HG03139 (cell line): ENCODE data around the gene TPPP2.
"Not testable (repeated sequence)": the region's sequence is repeated elsewhere in the genome, so short reads cannot be mapped to it uniquely, and the experiment has no call there.

Source experiments
- ATAC-seq: cut with Tn5 transposase; IDR thresholded peaks from one replicate; pipeline ENCODE4 v1.9.1; 2021; ENCODE audit not compliant: unreplicated experiment

The TPPP2 gene

GRCh38 chr14:21029917-21030316, at the start of gene TPPP2:
TSS of gene TPPP2 (plus strand) at chr14:21030217. CDS start at chr14:21030582, 365 bp downstream.
- no peak for ATAC-seq

GRCh38 chr14:20980906-20981305, 49.1 kb upstream of the TPPP2 start:
- no peak for ATAC-seq

GRCh38 chr14:20982646-20983369, 47.2 kb upstream of the TPPP2 start:
- ATAC-seq, result no peak

- not testable (repeated sequence) for ATAC-seq
These were observed 44.4 kb upstream of the TPPP2 start for GRCh38 chr14:20985650-20986049.

- no peak for ATAC-seq
These were observed 43.2 kb upstream of the TPPP2 start for GRCh38 chr14:20986811-20987210.

GRCh38 chr14:20988717-20989470, 41.1 kb upstream of the TPPP2 start:
- ATAC-seq, result no peak

GRCh38 chr14:20989471-20989786, 40.6 kb upstream of the TPPP2 start:
- no peak for ATAC-seq

- peak; percentile 90 for ATAC-seq
These were observed 40.0 kb upstream of the TPPP2 start, which contains the start of gene METTL17 for GRCh38 chr14:20989787-20990600. TSS of gene METTL17 (plus strand) at chr14:20989980. CDS start at chr14:20990003, 23 bp downstream.

- ATAC-seq, result no peak
These were observed 33.5 kb upstream of the TPPP2 start for GRCh38 chr14:20996521-20996920.

- ATAC-seq, result no peak
These were observed 32.9 kb upstream of the TPPP2 start for GRCh38 chr14:20997115-20997514.

- no peak for ATAC-seq
These were observed 32.5 kb upstream of the TPPP2 start for GRCh38 chr14:20997564-20997963.

GRCh38 chr14:20998139-20998538, 31.9 kb upstream of the TPPP2 start:
- no peak for ATAC-seq

GRCh38 chr14:20998674-20999366, 31.2 kb upstream of the TPPP2 start, which contains the start of gene SLC39A2:
TSS of gene SLC39A2 (plus strand) at chr14:20999293. CDS start at chr14:20999447, 154 bp downstream.
- ATAC-seq, result no peak

- no peak for ATAC-seq
These were observed 30.4 kb upstream of the TPPP2 start for GRCh38 chr14:20999591-20999990.

- ATAC-seq, result no peak
These were observed 28.8 kb upstream of the TPPP2 start for GRCh38 chr14:21001218-21001617.

- no peak for ATAC-seq
These were observed 26.1 kb upstream of the TPPP2 start for GRCh38 chr14:21003788-21004346.

- not testable (repeated sequence) for ATAC-seq
These were observed 20.3 kb upstream of the TPPP2 start for GRCh38 chr14:21009721-21010120.

GRCh38 chr14:21011136-21011535, 18.9 kb upstream of the TPPP2 start:
- no peak for ATAC-seq

- ATAC-seq, result no peak
These were observed 15.2 kb upstream of the TPPP2 start for GRCh38 chr14:21014761-21015190.

GRCh38 chr14:21015312-21015711, 14.7 kb upstream of the TPPP2 start:
- ATAC-seq, result no peak
